NCI-H2107 (cell line): ENCODE data around the gene KRT33A.

Source experiments
- DNase-seq: peaks from one replicate; lab custom pipeline; 2025; lab: John Stamatoyannopoulos, UW

The KRT33A gene

GRCh38 chr17:41301916-41302901 lies 48.4 kb downstream of the KRT33A start, which contains the start of gene KRTAP29-1:
Gene KRTAP29-1 (minus strand): TSS chr17:41302851. CDS start chr17:41302851, 0 bp downstream.
- DNase-seq = no peak

- DNase-seq = no peak
These were observed 49.3 kb downstream of the KRT33A start for GRCh38 chr17:41301204-41301790.

GRCh38 chr17:41298458-41299135 lies 52.0 kb downstream of the KRT33A start:
- DNase-seq = no peak

GRCh38 chr17:41296846-41297245 lies 53.8 kb downstream of the KRT33A start:
- DNase-seq = no peak
